GM23248 (cell line): ENCODE measurements around the gene SP110. TPM values are rescaled to one million over a fixed set of nuclear protein-coding genes. Genes with fewer than 3 reads are reported as not detected.

Experiments
- DNase-seq: peaks from one replicate; pipeline ENCODE4 v3.0.0-alpha.2; 2015
- H2AFZ ChIP-seq: fragments of 200-600 bp; sonication (generic); 2 replicates; pipeline ENCODE4 v1.6.1; 2016; ENCODE audit warnings: antibody characterized with exemption
- H3F3A ChIP-seq: fragments of 200-600 bp; sonication (generic); 2 replicates; pipeline ENCODE4 v1.6.1; 2016; ENCODE audit warnings: mild to moderate bottlenecking, antibody characterized with exemption, mixed run types; ENCODE audit not compliant: insufficient read depth
- H3K27ac ChIP-seq: fragments of 200-600 bp; sonication (generic); 2 replicates; pipeline ENCODE4 v1.5.1; 2016; ENCODE audit warnings: mild to moderate bottlenecking
- H3K27me3 ChIP-seq: fragments of 200-600 bp; sonication (generic); replicated peaks from 2 replicates; pipeline ENCODE4 v1.6.1; 2016; ENCODE audit warnings: mild to moderate bottlenecking; ENCODE audit not compliant: insufficient read depth
- H3K36me3 ChIP-seq: fragments of 200-600 bp; sonication (generic); 2 replicates; pipeline ENCODE4 v1.6.1; 2016; ENCODE audit warnings: low read depth, mild to moderate bottlenecking
- H3K4me1 ChIP-seq: fragments of 200-600 bp; sonication (generic); 2 replicates; pipeline ENCODE4 v1.6.1; 2016; ENCODE audit warnings: mild to moderate bottlenecking; ENCODE audit not compliant: insufficient read depth
- H3K4me2 ChIP-seq: fragments of 200-600 bp; sonication (generic); one replicate; pipeline ENCODE4 v1.6.1; 2016; ENCODE audit warnings: mild to moderate bottlenecking; ENCODE audit not compliant: unreplicated experiment
- H3K4me3 ChIP-seq: fragments of 200-600 bp; sonication (generic); 2 replicates; pipeline ENCODE4 v1.5.1; 2016; ENCODE audit warnings: mild to moderate bottlenecking
- H3K79me2 ChIP-seq: fragments of 200-600 bp; sonication (generic); 2 replicates; pipeline ENCODE4 v1.6.1; 2016; ENCODE audit warnings: mild to moderate bottlenecking; ENCODE audit not compliant: insufficient read depth
- H3K9ac ChIP-seq: fragments of 200-600 bp; sonication (generic); 2 replicates; pipeline ENCODE4 v1.6.1; 2016; ENCODE audit warnings: mild to moderate bottlenecking
- H3K9me2 ChIP-seq: fragments of 200-600 bp; sonication (generic); 2 replicates; pipeline ENCODE4 v1.6.1; 2016; ENCODE audit warnings: mixed run types, mild to moderate bottlenecking, moderate library complexity; ENCODE audit not compliant: insufficient read depth
- H3K9me3 ChIP-seq: fragments of 200-600 bp; sonication (generic); one replicate; pipeline ENCODE4 v1.6.1; 2017; ENCODE audit warnings: low read depth
- H4K20me1 ChIP-seq: fragments of 200-600 bp; sonication (generic); 2 replicates; pipeline ENCODE4 v1.6.0; 2016; ENCODE audit not compliant: insufficient read depth
- EZH2 ChIP-seq: fragments of 200-600 bp; sonication (generic); IDR thresholded peaks from 2 replicates; pipeline ENCODE4 v1.6.1; 2018; ENCODE audit warnings: antibody characterized with exemption, mild to moderate bottlenecking; ENCODE audit not compliant: insufficient read depth, poor library complexity, severe bottlenecking
- EZH2phosphoT487 ChIP-seq: fragments of 200-600 bp; sonication (generic); IDR thresholded peaks from 2 replicates; pipeline ENCODE4 v1.6.1; 2018; ENCODE audit warnings: antibody characterized with exemption, moderate library complexity, mild to moderate bottlenecking, low read depth; ENCODE audit not compliant: insufficient read depth
- WGBS, 2 experiments: methylation state at CpG; one replicate each; pipeline ENCODE4 v1.1.6; 2015 to 2017; ENCODE audit warnings: low lambda C conversion rate in 2 of 2, low coverage in 1 of 2; ENCODE audit errors: missing lambda C conversion rate in 2 of 2; 5-methylcytosine and 5-hydroxymethylcytosine counted together
- in situ Hi-C: fragments of 300-500 bp; cut with MboI; formaldehyde crosslinking; loops from 2 replicates; pipeline ENCODE4 v1.15.0; 2020
- polyA plus RNA-seq: library from polyadenylated mRNA; unstranded; fragments of >200 nt; fragmentation: Nextera tagmentation; extraction: Ambion mirVana; gene quantifications from 2 replicates; pipeline ENCODE4 v1.2.1, GENCODE V29; 2016
- total RNA-seq: library from RNA; depleted of rRNA; stranded (reverse); fragments of >200 nt; shearing (Covaris generic); gene quantifications from 2 replicates; pipeline ENCODE4 v1.2.3, GENCODE V29; 2014

Gene SP110
- total and polyA plus RNA-seq, 2 experiments from 2014 or later, result 13.4 to 24.3 TPM

DNA sequence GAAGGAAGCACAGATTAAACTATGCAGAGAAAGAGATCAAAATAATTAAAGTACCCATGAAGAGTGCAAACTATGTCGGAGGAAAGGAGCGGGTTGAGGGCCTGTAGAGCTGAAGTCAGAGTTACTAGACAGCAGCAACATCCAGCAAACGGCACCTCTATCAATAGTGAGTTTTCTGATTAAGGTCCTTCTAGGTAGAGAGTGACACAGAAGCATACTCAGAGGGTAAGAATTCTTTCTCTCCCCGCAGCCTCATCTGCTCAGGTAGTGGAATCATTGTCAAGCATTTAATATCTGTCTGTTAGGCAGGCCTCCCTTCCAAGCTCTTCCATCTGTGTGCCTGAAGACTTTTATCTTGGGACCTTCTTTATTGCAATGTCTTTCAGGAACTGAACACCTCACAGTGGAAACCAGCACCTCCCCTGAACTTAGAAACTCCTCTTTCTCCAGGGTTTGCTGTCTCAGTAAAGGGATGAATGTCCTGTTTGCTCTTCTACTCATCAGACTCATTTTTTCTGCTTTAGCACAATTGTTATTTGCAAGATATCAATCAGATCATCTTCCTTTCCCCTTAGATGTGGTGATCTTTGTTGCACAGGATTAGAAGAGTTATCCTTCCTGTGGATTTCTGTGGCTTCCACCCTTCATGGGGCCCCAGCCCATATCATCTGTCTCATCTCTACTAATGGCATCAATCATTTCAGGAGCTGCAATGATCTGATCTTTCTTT lies 34.5 kb upstream of the SP110 start:
- Histone ChIP-seq H3K27ac (no peak overlapping the region), H3K4me1 (no peaks in the 10 kb centered on the region), H3K27me3 (no peaks in the 10 kb centered on the region; the same call in 1 of the 2 replicates), H3K4me2 (no peak overlapping the region), H4K20me1 (no peaks in the 10 kb centered on the region), H3K79me2 (no peaks in the 10 kb centered on the region), H3F3A (no peaks in the 10 kb centered on the region), H3K36me3 (no peaks in the 10 kb centered on the region), H2AFZ (no peak overlapping the region), H3K9me2 (no peaks in the 10 kb centered on the region), H3K4me3 (no peak overlapping the region), H3K9ac (no peak overlapping the region), H3K9me3 (no peaks in the 10 kb centered on the region)
- no peak for DNase-seq
- WGBS, 2 experiments, result 41 to 53% methylated on average over 4 of the region's 4 CpGs
- TF ChIP-seq EZH2phosphoT487 (no peak), EZH2 (no peak)
- in situ Hi-C loops, result no loop called here

DNA sequence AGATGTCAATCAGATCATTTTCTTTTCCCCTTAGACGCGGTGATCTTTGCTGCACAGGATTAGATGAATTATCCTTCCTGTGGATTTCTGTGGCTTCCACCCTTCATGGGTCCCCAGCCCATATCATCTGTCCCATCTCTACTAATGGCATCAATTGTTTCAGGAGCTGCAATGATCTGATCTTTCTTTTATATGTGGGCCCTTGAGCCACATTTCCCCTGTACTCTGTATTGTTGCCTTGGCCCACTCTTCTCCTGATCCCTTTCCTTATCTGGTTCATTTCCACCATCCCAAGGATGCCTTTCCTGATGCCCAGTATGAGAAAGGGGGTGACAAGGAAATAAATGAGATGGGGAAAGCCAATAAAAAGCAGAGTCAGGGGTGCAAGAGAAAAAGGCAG lies 30.4 kb upstream of the SP110 start:
- H3F3A ChIP-seq, result no peaks in the 10 kb centered on the region
- no peak overlapping the region for H3K9ac ChIP-seq
- H3K9me2 ChIP-seq, result no peaks in the 10 kb centered on the region
- no peaks in the 10 kb centered on the region for H3K9me3 ChIP-seq
- no peaks in the 10 kb centered on the region for H3K79me2 ChIP-seq
- no peaks in the 10 kb centered on the region; the same call in 1 of the 2 replicates for H3K27me3 ChIP-seq
- no peaks in the 10 kb centered on the region for H3K36me3 ChIP-seq
- H3K4me3 ChIP-seq, result no peak overlapping the region
- H3K4me1 ChIP-seq, result no peaks in the 10 kb centered on the region
- no peak overlapping the region for H2AFZ ChIP-seq
- WGBS, 2 experiments, result 79 to 85% methylated on average over 2 of the region's 2 CpGs
- DNase-seq, result no peak
- H4K20me1 ChIP-seq, result no peaks in the 10 kb centered on the region
- no peak overlapping the region for H3K27ac ChIP-seq
- no peak for TF ChIP-seq EZH2
- no peak for TF ChIP-seq EZH2phosphoT487
- in situ Hi-C loops, result no loop called here
- H3K4me2 ChIP-seq, result no peak overlapping the region

- DNase-seq, result no peak
- Histone ChIP-seq H3K27ac (no peak overlapping the region), H3K36me3 (no peaks in the 10 kb centered on the region), H3K79me2 (no peaks in the 10 kb centered on the region), H4K20me1 (no peaks in the 10 kb centered on the region), H3K4me3 (no peak overlapping the region), H3K4me2 (no peak overlapping the region), H3K9me2 (no peaks in the 10 kb centered on the region), H3K9ac (no peak overlapping the region), H3F3A (no peaks in the 10 kb centered on the region), H3K9me3 (no peaks in the 10 kb centered on the region), H3K27me3 (no peaks in the 10 kb centered on the region; the same call in 1 of the 2 replicates), H2AFZ (no peak overlapping the region), H3K4me1 (no peaks in the 10 kb centered on the region)
- WGBS, 2 experiments, result 20 to 23% methylated on average over 3 of the region's 3 CpGs
- in situ Hi-C loops, result no loop called here
- TF ChIP-seq EZH2, result no peak
- no peak for TF ChIP-seq EZH2phosphoT487
Observed at GRCh38 chr2:230246206-230246605, 26.4 kb upstream of the SP110 start.

DNA sequence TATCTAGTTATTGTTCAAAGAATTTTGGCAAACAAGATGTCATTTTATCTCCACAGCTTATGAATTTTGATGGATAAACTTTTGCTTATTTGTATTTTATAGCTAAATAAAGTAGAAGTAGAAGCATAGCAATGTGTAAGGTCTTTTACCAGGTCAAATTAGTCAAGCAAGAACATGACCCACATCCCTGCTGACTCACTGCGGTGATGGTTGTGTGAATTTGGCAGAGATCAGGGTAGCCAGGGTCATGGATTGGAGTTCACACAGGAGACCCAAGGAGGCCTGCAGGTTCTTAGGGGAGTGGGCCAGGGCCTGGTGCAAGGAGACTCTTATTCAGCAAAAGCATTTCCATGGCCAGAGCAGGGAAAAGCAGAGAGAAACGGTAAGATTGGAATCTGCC lies 24.4 kb upstream of the SP110 start:
- no peak overlapping the region for H3K27ac ChIP-seq
- no peaks in the 10 kb centered on the region; the same call in 1 of the 2 replicates for H3K27me3 ChIP-seq
- no peak overlapping the region for H3K4me3 ChIP-seq
- WGBS, 2 experiments, result 79 to 83% methylated on average over 2 of the region's 2 CpGs
- no peaks in the 10 kb centered on the region for H3K36me3 ChIP-seq
- no peaks in the 10 kb centered on the region for H3K9me3 ChIP-seq
- H3F3A ChIP-seq, result no peaks in the 10 kb centered on the region
- H3K9me2 ChIP-seq, result no peaks in the 10 kb centered on the region
- in situ Hi-C loops, result no loop called here
- H3K79me2 ChIP-seq, result no peaks in the 10 kb centered on the region
- H3K9ac ChIP-seq, result no peak overlapping the region
- no peak for DNase-seq
- H3K4me1 ChIP-seq, result no peaks in the 10 kb centered on the region
- no peak overlapping the region for H2AFZ ChIP-seq
- no peak for TF ChIP-seq EZH2phosphoT487
- no peak for TF ChIP-seq EZH2
- H4K20me1 ChIP-seq, result no peaks in the 10 kb centered on the region
- no peak overlapping the region for H3K4me2 ChIP-seq
